Upper lobe of right lung (tissue), 1 donor: ENCODE results near the gene KDM7A. TPM values are rescaled to one million over a fixed set of nuclear protein-coding genes. Genes with fewer than 3 reads are reported as not detected.

Experiments used
- ATAC-seq: fragments of 200-7000 bp; cut with Tn5 transposase; one replicate; pipeline ENCODE4 v1.9.1; 2020; ENCODE audit warnings: mild to moderate bottlenecking, moderate library complexity
- DNase-seq: peaks from one replicate; pipeline ENCODE4 v3.0.0-alpha.2; 2020
- H3K27ac ChIP-seq: fragments of 200-600 bp; one replicate; pipeline ENCODE4 v1.8.0; 2022
- H3K27me3 ChIP-seq: fragments of 200-600 bp; one replicate; pipeline ENCODE4 v1.8.0; 2022; ENCODE audit warnings: mild to moderate bottlenecking
- H3K36me3 ChIP-seq: fragments of 200-600 bp; one replicate; pipeline ENCODE4 v1.8.0; 2022
- H3K4me1 ChIP-seq: fragments of 200-600 bp; one replicate; pipeline ENCODE4 v1.8.0; 2022
- H3K4me3 ChIP-seq: fragments of 200-600 bp; one replicate; pipeline ENCODE4 v1.8.0; 2022; ENCODE audit warnings: mild to moderate bottlenecking
- H3K9me3 ChIP-seq: fragments of 200-600 bp; one replicate; pipeline ENCODE4 v1.8.0; 2022
- intact Hi-C: fragments of 100-400 bp; cut with DNase I; formaldehyde crosslinking; loops from one replicate; pipeline ENCODE4 v1.11.0; 2022
- total RNA-seq: library from RNA; stranded (reverse); fragmentation: NEBNext Ultra II Directional; extraction: Animal tissue kit (Norgen Biotek cat#: 25700); gene quantifications from one replicate; pipeline ENCODE4 v1.2.1, GENCODE V29; 2021
- TF ChIP-seq, protein P1 (sequence below): fragments of 200-600 bp; IDR thresholded peaks from one replicate; pipeline ENCODE4 v1.8.0; 2022; ENCODE audit warnings: antibody characterized with exemption
- donor health status: DM: no; HTN: yes; CAD: no; lungs with severe emphysema.

KDM7A gene
- total RNA-seq, 1 donor from 2014 or later = 16.7 TPM

DNA sequence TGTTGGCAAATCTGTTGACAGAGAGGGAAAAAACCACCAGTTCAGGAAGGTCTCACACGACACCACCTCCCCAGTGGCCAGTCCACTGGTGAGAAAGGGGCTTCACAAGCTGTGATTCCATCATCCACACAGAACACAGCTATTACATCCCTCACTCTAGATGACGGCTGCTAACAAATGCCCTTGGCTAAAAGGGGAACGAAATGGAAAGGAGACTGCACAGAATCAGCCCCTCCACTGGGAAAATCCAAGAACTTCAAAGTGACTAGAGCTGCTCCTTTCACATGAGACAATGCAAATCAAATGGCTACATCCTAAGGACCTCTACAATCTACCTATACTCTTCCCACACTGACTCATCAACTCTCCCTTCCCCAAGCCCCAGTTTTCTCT lies 119.6 kb downstream of the KDM7A start:
- no peak overlapping the region for H3K4me3 ChIP-seq
- no peak for ATAC-seq

DNA sequence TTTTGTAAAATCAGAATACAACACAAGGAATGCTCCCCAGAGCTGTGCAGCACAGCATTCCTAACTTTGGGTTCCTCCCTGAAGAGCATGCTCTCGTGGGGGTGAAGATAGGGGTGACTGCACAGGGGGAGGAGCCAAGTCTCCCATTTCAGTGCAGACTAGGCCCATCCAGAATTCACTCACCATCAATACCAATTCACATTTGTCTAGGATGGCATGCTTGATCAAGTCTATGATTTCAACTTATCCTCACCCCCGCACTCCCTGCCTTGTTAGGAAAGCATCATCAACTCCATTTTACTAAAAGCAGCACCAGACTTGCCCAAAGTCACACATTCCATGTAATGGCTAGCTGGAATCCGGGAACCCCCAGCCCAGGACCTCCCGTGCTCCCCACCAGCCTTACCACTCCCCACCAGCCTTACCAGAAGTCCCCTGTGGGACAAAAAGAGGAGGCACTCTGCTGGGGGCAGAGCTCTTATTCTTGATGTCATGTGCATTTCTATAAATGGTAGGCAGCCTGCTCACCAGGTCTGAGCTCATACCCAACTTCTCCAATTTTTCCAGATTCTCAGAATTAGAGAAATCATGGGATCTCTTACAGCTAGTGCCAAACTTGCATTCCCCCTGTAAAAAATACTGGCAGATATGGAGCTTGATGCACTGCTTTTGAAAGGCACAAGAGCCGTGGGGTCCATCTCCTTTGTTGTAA lies 120.2 kb downstream of the KDM7A start:
- intact Hi-C loops = no loop called here
- H3K27me3 ChIP-seq = no peaks in the 10 kb centered on the region
- no peak overlapping the region for H3K4me3 ChIP-seq
- H3K4me1 ChIP-seq = peaks cover 49% of the 10 kb centered on the region
- peaks cover 37% of the 10 kb centered on the region for H3K36me3 ChIP-seq
- TF ChIP-seq, protein P1, sequence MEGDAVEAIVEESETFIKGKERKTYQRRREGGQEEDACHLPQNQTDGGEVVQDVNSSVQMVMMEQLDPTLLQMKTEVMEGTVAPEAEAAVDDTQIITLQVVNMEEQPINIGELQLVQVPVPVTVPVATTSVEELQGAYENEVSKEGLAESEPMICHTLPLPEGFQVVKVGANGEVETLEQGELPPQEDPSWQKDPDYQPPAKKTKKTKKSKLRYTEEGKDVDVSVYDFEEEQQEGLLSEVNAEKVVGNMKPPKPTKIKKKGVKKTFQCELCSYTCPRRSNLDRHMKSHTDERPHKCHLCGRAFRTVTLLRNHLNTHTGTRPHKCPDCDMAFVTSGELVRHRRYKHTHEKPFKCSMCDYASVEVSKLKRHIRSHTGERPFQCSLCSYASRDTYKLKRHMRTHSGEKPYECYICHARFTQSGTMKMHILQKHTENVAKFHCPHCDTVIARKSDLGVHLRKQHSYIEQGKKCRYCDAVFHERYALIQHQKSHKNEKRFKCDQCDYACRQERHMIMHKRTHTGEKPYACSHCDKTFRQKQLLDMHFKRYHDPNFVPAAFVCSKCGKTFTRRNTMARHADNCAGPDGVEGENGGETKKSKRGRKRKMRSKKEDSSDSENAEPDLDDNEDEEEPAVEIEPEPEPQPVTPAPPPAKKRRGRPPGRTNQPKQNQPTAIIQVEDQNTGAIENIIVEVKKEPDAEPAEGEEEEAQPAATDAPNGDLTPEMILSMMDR = no peak
- H3K9me3 ChIP-seq = no peaks in the 10 kb centered on the region
- peak overlapping the region; percentile 26 for H3K27ac ChIP-seq
- ATAC-seq (peak; percentile 41), DNase-seq (no peak)

More for the DNA sequence above, 119.6 kb downstream of the KDM7A start:
- intact Hi-C loops = no loop called here
- Histone ChIP-seq H3K36me3 (peaks cover 37% of the 10 kb centered on the region), H3K4me1 (peaks cover 54% of the 10 kb centered on the region), H3K27ac (peak overlapping the region; percentile 26), H3K27me3 (no peaks in the 10 kb centered on the region), H3K9me3 (no peaks in the 10 kb centered on the region)
- TF ChIP-seq, protein P1 = no peak
- DNase-seq = no peak

DNA sequence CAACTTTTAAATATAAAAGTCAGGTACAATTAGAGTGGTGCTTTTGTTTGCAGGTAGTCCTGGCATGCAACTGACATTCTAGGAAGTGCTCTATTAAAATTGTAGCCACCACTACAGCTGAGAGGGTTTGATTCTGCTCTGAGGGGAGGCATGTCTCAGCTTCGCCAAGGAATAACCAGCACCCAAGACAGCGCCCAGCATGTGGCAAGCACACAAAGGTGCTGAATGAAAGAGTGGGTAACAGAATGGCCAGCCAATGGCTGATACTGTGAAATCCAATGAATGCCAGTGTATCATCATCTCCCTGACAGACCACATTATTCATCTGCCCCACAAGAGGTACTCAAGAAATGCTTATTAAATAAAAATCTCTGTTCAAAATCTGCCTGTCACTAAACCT lies 121.0 kb downstream of the KDM7A start:
- intact Hi-C loops = no loop called here
- ATAC-seq = no peak
- no peak overlapping the region for H3K27ac ChIP-seq

DNA sequence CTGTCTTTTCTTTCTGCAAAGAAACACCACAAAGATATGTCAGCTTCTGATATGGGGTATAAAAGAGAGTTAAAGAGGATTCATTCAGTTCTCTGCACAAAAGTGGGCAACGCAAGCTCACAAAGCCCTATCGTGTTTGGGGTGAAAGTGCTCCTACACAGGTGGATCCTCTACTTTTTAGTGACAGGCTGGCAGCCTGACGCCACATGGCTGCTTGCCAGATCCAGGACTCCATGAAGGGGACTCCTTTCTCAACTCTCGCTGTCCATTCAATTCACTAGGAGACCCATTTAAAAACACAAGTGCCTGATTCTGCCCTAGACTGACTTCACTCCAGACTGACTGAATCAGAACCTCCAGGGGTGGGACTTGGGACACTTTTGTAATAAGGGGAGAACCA lies 122.0 kb downstream of the KDM7A start:
- Histone ChIP-seq H3K27me3 (no peaks in the 10 kb centered on the region), H3K27ac (no peak overlapping the region), H3K4me3 (no peak overlapping the region), H3K9me3 (no peaks in the 10 kb centered on the region), H3K36me3 (peaks cover 37% of the 10 kb centered on the region), H3K4me1 (peaks cover 30% of the 10 kb centered on the region)
- intact Hi-C loops = no loop called here
- TF ChIP-seq, protein P1 = no peak
- no peak for ATAC-seq
- DNase-seq = no peak

More for the DNA sequence above, 121.0 kb downstream of the KDM7A start:
- Histone ChIP-seq H3K4me3 (no peak overlapping the region), H3K36me3 (peaks cover 37% of the 10 kb centered on the region), H3K27me3 (no peaks in the 10 kb centered on the region), H3K4me1 (peaks cover 41% of the 10 kb centered on the region), H3K9me3 (no peaks in the 10 kb centered on the region)
- no peak for DNase-seq
- TF ChIP-seq, protein P1 = no peak

DNA sequence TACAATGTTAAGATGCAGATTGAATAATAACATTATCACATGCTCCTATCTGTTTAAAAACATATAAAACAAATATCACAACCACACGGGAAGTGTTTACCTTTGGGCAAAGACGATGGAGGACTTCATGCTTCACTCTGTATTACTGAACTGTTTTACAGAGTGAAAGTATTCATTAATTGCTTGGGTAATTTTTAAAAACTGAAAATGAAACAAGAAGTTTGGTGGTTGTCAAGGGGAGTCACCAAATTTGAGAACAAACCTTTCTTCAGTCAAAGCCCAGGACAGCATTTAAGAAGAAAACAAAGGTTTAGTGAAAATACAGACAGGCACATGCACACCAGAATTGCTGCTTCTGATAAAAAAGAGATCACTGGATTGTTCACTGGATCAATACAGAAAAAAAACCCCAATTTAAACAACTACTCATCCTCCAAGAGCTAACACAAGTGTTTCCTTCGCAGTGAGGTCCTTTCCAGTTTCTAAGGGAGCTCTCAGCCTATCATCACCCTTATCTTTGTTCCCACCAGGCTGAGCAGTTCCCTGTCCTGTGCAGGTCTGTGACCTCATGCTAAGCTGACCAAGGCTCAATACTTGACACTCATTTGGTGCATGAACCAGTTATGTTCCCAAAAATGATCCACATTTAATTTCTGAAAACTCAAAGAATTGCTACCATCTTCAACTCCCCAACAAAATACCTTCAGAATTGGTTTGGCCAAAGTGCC lies 122.8 kb downstream of the KDM7A start:
- Histone ChIP-seq H3K4me3 (no peak overlapping the region), H3K36me3 (peaks cover 37% of the 10 kb centered on the region), H3K27ac (no peak overlapping the region), H3K27me3 (no peaks in the 10 kb centered on the region), H3K9me3 (no peaks in the 10 kb centered on the region), H3K4me1 (peaks cover 30% of the 10 kb centered on the region)
- ATAC-seq (no peak), DNase-seq (no peak)
- intact Hi-C loops = no loop called here
- TF ChIP-seq, protein P1 = no peak
